Brain pericyte (primary cell): ENCODE data around the gene ITGA11.
A peak's percentile ranks its signal among the peaks of the same experiment; 100 is the strongest.
"Not testable (repeated sequence)": the region's sequence is repeated elsewhere in the genome, so short reads cannot be mapped to it uniquely, and the experiment has no call there.

Source experiments
- DNase-seq: peaks from one replicate; pipeline ENCODE4 v3.0.0-alpha.2; 2012; ENCODE audit warnings: low read depth, low spot score

The ITGA11 gene

DNA sequence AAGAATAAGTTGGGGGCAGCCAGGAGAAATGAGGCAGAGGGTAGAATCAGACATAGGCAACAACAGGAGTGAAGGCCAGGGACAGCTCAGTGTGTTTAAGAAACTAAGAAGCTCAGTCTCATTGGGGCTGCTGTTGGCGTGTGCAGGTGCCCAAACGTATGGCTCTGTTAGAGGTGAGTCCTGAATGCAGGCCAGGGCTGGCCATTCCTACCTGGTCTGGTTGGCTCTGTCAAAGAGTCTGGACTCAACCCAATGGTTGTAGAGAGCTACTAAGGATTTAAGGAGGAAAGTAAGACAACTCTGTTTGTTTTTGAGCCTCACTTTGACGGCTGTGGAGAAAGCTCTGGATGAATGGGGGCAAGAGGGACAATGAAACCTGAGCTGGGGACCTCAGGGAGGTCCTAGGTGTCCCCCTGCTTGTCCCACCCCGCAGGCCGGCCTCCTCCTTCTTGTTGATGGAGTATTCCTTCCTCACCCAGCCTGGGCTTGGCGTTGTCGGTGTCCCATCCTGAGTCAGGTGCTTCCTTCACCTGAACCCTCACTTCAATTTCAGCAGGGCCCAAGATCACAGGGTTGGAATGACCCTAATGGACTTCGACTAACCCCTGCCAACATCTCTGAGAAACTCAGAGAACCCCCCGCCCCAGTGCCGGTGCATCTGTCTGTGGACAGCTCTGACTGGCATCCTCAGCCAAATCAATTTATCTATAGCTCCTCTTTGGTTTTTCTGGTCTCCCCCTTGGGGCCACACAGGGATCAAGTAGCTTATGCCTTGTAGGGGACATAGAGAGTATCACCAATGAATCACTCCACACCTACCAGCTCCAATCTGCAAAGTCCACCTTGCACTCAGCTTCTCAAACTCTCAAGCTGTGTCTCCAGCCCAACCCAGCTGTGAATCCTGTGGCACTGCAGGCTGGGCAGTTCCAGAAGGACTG lies 8.3 kb downstream of the ITGA11 start:
- DNase-seq, result no peak

DNA sequence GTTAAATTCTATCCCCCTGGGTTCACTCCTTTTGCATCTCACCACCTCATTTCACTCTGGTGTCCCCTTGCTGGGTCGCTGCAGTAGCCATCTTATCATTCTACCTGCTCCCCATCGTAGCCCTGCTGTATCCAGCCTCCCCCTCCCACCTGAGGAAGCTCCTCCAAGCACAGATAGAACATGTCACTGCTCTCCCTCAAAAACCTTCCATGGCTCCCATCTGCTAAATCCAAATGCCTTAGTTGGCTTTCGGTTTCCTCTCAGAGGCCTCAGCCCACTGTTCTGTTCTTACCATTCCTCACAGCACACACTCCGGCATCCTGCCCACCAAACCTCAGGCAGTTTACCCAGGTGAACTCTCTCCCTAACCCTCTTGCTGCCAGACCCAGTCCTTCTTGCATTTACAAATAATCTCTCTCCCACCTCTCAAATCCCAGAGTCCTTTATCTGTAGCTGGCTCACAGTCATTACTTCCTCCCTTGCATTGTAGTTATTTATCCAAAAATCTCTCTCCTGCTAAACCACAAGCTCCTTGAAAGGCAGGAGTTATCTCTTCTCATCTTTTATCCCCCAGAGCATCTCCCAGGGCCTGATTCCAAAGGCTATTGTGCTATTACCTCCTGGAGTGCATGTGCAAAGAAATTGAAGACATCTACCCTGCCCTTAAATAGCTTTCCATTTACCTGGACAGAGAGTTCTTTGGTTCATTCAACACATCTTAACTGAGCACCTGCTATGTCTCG lies 9.4 kb downstream of the ITGA11 start:
- not testable (repeated sequence) for DNase-seq

DNA sequence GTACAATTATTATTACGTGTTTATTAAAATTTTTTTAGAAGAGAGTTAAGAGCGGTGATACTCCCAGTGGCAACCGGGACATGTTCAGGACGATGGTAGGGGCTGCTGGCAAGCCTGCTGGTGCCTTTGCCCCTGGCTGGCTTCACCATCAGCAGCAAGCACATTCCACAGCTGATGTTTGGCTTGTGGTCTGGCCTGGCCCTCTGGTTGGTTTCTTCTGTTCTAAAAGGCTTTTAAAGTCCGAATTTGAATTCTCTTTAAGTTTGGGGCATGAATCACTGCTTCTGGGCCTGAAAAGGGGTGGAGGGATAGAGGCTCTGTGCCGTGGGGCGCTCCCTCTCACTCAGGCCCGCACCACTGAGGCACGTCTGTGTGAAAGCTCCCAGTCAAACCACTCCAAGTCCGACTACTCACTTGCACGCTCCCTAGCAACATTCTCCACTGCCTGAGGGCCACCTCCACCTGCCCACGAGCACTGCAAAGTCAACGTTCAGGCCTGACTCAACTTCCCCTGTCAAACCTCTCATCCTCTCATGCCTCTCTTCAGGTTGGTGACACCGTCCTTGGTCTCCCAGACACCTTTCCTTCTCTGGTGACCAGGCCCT lies 10.1 kb downstream of the ITGA11 start:
- DNase-seq, result no peak

DNA sequence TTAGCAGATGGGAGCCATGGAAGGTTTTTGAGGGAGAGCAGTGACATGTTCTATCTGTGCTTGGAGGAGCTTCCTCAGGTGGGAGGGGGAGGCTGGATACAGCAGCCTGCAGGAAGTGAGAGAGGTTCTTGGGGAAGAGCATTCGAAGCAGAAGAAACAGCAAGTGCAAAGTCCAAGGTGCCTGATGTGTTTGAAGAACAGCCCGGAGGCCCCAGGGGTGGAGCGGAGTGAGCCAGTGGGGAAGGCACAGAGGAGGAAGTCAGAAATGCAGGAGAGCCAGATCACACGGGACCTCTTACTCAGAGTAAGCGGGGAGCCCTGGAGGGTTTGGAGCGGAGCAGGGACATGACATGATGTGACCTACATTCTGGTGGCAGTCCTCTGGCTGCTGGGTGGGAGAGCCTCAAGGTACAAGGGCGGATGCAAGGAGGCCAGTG lies 10.8 kb downstream of the ITGA11 start:
- DNase-seq, result no peak

DNA sequence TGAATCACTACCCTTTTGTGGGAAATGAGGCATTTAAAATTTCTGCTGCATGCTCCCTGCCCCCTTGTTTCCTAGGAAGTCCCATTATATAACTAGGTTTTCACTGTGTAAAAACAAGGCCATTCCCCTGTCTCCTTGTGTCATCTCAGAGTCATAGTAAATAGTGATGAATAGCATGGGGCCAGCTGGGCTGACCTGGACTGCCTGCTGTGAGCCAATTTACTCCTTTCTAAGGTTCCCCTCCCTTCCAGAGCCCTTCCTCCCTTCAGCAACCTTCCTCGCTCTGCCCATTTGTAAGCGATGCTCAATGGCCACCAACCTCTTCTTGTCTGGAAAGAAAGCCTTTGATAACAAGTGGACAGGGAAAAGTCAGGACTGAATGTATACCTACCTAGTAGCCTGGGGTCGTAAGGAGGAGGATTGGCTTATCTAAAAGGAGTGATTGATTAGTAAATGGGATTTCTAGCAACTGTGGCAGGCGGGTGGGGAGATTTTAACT lies 11.7 kb downstream of the ITGA11 start:
- no peak for DNase-seq

DNA sequence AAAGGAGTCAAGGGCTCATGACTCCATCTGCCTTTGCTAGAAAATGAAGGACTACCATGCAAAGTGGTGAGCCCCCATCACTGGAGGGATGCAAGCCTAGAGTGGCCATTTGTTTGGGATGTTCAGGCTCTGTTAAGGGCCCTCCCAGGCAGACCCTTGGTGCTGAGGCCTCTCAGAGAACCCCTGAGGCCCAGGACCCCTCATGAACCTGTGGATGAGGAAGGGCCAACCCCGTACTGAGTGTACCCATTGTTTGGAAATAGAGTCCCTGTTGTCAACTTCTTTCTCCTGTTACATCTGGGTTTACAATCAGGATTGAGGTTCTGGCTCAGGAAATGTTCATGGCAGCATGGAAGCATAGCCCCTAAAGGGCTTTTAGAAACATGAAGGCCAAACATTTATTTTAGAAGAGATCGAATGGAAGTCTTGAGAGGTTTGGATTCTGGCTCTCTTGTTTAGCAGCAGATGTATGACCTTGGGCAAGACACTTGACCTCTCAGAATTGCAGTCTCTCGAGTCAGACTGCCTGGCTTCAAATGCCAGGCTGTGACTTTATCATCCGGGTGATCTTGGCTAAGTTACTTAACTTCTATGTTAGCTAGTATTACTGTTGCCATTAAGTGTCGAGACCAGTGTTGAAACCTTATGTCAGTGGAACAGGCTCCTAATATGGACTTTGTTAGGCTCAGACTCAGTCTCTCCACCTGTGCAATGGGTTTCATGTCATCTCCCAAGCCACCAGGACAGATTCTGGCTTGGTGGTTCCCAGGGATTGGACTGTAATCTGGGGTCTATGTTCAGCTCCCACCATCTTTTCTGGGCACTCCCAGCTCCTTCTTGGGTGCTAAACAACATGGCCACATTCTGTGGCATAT lies 12.4 kb downstream of the ITGA11 start:
- DNase-seq, result no peak

DNA sequence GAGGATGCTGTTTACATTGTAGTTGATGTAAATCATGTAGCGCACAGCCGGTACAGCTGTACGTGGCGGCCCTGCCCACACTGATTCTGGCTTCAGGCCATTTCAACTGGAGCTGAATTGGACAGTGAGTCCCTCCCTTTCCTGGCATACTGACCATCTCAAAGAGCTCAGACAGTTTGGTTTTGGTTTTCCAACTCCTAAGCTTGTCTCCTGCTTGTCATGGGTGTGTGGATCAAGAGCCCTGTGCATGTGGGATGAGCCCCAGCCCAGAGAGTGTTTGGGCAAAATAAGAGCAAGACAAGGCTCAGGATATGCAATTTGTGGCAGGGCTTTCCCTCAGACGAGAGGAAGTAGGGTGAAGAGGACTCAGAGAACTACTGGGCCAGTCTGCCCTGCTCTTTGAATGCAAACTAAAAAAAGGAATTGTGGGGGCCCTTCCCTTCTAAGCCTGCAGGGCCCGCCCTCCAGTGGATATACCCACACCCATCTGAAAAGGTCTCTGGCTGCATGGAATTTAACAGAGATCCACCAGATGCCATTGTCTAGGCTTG lies 13.3 kb downstream of the ITGA11 start:
- DNase-seq, result peak; percentile 17

DNA sequence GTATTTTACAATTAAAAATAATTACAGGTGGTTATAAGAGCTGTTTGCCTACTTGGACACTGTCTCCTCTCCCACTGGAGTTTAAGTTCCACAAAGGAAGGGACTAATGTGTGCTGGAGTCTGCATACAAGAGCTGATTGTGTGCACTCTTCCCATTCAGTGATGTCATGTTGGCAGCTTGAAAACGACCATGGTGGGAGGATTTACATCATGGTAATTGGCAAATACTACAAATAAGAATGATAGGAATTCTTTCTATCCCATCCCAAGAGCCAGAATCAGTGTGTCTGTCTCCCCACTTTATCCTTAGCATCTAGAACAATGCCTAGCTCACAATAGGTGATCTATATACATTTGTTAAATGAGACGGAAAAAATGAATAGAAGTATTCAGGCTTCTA lies 14.1 kb downstream of the ITGA11 start:
- DNase-seq, result no peak

DNA sequence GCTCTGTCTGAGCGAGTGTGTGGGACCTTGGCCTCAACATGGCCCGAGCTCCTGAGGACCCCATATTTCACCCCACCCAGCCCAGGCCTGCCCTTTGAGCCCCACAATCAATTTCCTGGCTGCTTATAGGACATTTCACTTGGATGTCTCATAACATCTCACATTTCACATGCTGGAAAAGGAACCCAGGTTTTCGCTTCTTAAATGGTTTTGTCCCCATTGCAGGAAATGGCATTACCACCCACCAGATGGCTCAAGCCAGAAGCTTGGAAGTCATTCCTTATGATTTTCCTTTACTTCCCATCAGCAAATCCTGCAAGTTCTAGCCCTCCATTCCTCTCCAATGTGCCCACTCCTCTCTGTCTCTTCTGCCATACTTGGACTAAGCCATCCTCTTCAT lies 14.9 kb downstream of the ITGA11 start:
- DNase-seq, result no peak

DNA sequence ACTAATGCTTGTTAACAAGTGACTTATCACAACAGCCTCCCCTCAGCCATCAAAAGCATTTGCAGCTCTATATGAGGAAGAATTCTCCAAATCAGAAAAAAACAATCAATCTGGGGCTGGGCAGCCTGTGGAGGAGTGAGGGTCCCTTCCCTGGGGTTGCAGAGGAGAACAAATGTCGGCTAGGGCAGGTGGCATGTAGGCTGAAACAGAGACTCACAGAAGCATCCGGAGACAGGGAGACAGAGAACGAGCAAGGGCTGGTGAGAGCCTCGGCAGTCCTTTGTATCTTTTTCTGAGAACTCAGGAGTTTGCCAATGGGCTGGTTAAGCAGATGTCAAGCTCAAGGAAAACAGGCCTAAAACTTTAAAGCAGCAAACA lies 15.8 kb downstream of the ITGA11 start:
- no peak for DNase-seq

DNA sequence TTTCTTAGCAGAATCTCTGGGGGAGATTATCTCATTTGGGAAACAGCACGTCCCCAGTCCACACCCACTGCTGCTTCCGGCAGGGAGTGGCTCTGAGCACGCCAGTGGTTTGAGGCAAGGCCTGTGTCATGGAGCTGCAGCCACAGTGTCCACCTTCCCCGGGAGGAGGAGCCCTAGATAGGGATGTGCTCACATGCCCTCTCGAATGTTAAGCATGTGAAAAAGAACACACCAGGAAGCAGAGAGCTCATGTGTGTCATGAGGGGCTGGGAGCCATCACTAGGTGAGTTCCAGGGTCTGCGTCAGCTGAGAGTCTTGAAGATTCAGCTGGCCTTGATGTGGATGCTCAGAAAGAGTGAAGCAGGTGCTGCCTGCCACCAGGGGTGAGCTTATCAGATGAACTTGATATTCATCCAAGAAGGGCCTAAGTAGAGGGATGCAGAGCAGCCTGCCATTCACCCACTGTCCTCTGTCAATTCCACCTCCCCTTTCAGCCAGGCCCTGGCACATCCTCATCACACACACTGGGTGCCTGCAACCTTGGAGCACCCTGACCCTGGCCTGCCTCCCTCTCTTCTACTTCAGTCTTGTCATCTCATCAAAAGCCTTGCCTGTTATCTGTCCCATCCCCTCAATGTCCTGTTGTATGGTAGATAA lies 16.3 kb downstream of the ITGA11 start:
- DNase-seq, result no peak

DNA sequence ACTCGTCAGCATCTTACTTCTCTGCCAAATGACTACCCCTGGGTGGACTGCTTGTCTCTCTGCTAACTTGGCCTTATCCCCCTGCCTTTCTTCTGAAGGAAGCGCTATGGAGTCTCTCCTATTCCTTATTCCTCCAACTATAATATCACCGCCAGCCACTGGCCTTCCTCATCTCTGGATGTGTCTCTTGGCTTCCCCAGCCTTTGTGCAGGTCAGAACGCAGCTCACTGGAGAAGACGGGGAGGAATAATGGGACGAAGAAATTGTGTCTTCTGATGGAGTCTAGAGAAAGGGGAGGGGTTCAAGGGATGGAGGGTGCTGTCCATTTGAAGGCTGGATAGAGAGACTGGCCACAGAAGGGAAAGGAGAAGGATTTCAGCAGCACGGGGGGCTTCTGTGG lies 16.9 kb downstream of the ITGA11 start:
- no peak for DNase-seq

DNA sequence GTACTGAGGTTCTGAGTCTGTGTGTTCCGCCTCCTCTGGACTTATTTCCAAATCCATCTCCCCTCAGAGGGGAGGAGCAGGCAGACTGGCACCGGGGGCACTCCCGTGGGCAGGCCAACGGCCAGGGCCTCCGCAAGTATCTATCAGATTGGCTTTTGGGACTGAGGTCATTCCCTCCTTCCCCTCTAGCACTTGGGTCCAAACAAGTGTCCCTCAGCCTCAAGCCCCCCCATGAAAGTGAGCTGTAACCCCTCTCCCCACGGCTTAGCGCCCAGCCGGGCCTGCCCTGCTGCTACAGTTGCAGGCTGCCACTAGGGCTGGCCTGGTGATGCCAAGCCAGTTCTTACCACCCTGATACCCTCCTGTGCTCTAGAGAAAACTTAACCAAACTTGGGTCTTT lies 17.4 kb downstream of the ITGA11 start:
- DNase-seq, result no peak

DNA sequence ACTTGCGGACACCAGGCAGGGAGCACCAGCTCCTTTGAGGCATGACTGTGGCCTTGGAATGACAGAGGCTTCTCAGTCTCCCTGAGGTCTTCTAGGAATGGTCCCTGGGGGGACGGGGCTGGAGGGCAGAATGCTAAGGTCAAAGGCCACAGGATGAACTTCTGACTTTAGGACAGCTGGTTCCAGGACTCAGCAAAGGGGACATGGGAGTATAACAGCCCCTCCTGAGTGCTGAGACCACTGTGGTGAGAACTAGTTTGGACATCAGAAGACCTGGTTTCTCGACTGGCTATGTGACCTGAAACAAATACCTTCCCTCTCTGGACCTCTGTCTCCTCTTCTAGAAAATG lies 17.8 kb downstream of the ITGA11 start:
- DNase-seq, result no peak

DNA sequence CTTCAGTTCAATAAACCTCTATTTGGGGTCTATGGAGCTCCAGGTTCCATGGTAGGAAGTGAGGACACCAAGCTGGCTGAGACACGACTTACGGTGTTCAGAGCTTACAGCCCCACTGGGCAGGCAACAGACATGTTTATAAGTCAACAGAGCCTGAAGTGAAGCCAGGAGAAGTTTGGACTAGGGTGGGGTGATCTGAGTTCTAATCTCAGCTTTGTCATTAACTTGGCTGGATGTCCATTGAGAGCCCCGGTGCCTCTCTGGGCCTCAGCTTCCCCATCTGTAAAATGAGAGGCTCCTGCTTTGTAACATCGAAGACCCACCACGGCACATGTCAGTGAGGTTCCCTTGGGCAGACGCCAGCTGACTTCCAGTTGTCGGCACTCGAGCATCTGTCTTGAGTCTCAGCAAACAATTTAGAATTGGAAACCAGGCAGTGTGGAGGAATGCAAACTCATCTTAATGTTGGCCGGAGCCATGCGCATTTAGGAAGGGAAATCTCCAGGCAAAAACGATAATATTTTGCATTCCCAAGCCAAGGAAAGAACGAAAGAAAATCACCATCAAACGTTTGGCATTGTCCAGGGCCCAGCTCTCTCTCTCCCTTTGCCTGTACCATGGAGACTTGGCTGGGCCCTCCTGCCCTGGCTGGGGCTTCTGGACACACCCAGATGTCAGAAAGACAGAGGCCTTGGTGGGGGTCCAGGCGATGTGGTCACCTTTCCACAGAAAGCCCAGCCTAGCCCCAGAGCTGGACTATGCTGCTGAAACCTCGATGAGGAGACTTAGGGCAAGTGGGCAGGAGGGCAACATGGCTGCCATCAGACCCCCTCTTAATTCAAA lies 18.4 kb downstream of the ITGA11 start:
- no peak for DNase-seq

DNA sequence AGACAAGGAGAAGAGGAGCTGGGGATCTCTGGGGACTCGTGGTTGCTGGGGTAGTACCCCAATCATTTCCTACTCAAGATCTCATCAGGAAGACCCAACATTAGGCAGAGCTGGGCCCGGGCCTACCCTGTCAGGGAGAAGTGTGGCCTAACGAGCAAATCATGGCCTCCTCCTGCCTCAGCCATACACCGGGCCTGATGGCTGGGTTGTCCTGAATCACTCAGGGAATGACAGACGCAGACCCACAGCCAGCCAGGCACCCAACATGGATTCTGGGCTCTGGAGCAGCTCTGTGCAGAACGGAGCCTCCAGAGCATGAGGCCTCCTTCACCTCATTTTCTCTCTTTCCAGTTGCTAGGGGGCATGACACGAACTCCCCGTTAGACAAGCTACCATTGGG lies 19.7 kb downstream of the ITGA11 start:
- no peak for DNase-seq

DNA sequence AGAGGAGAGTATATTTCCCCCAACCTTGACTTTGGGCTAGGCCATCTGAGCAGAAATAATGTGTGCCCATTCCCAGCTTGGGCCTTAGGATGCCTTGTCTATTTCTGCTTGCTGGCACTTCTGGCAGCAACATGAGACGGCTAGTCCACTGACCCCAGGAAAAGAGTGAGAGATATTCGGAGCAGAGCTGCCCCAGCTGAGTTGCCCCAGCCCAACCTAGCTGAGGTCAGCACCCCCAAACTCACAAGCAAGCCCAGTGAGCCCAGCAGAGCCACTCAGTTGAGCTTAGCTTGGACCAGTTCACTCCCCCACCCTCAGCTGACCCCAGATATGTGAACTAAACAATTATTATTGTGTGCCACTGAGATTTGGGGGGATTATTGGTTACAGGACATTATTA lies 20.2 kb downstream of the ITGA11 start:
- DNase-seq, result no peak

DNA sequence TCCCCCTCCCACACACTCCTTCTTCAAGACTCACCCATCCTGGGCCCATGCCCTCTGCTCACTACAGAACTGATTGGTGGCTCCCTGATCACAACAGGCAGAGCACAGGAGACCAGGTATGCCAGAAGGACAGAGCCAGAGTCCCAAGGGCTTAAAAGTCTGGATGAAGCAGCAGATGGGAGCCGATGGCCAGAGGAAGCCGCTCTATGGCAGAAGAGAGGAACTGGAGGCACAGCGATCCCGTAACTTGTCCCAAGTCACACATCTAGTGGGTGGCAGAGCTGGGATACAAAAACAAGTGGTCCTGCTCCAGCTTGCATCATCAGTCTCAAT lies 20.7 kb downstream of the ITGA11 start:
- DNase-seq, result no peak

DNA sequence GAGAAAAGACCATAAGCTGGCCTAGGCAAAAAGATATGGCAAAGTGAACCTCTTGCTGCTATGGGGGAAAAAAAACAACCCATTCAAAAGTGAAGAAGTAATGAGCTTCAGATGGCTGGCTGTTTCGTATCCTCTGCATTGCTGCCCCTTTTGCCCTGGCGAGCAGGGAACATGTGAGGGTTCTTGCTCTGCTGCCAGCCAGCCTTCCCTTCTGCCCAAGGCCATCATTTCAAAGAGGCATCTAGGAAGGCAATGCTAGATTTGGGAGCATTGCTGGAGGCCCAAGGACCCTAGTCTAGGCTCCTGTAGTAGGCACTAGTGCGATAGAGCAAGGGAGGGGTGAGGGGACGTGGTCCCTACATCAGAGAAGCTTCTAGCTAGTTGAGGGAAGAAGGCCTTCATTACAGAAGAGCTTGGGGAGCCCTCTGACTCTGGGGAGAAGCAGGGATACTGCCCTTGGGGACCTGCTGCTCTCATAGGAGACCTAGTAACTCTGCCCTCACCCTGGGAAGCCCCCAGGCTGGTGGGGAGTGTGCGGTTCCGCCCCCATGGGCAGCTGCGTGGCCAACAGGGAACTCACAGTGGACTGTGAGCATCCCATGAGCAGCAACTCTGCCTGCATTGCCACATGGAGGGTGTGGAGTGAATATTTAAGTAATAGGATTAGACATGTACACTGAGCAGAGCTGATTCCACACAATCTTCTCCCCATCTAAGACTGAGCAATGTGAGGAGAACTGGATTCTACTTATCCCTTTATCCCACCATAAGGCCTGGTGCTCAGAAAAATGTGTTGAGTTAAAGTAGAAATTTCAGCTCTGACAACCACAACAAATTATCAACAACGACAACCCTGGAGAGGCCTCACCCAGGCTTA lies 21.3 kb downstream of the ITGA11 start:
- DNase-seq, result no peak
